Chondrocyte (in vitro differentiated cells): ENCODE results near the gene TMEM63A. TPM values are rescaled to one million over a fixed set of nuclear protein-coding genes. Genes with fewer than 3 reads are reported as not detected.

Experiments
- DNase-seq: peaks from one replicate; pipeline ENCODE4 v3.0.0; 2021; ENCODE audit warnings: mixed read lengths, low spot score
- H3K27ac Mint-ChIP-seq: one replicate; pipeline ENCODE4 v1.8.0; 2021; ENCODE audit warnings: mild to moderate bottlenecking, moderate library complexity, mixed read lengths; ENCODE audit not compliant: unreplicated experiment
- H3K27me3 Mint-ChIP-seq: 2 replicates; pipeline ENCODE4 v1.8.0; 2021; ENCODE audit warnings: low read depth, mixed read lengths
- H3K36me3 Mint-ChIP-seq: 2 replicates; pipeline ENCODE4 v1.8.0; 2021; ENCODE audit warnings: low read depth, mixed read lengths
- H3K4me1 Mint-ChIP-seq: 2 replicates; pipeline ENCODE4 v1.8.0; 2021; ENCODE audit warnings: low read depth, mild to moderate bottlenecking, mixed read lengths
- H3K4me3 Mint-ChIP-seq: one replicate; pipeline ENCODE4 v1.8.0; 2021; ENCODE audit warnings: mild to moderate bottlenecking, moderate library complexity, mixed read lengths; ENCODE audit not compliant: unreplicated experiment
- H3K9me3 Mint-ChIP-seq: 2 replicates; pipeline ENCODE4 v1.8.0; 2021; ENCODE audit warnings: low read depth, mixed read lengths
- CTCF ChIP-seq: fragments of 200-600 bp; sonication (generic); IDR thresholded peaks from 2 replicates; pipeline ENCODE4 v1.5.0; 2021; ENCODE audit warnings: antibody characterized with exemption, mild to moderate bottlenecking, moderate library complexity
- total RNA-seq: library from RNA; stranded (reverse); gene quantifications from 3 replicates; pipeline ENCODE4 v1.2.1, GENCODE V29; 2021

The TMEM63A gene
- total RNA-seq, 1 donor from 2014 or later = 50.3 TPM

GRCh38 chr1:225860876-225861441, 21.2 kb downstream of the TMEM63A start:
- peaks cover 10% of the 10 kb centered on the region for H3K4me1 Mint-ChIP-seq
- no peaks in the 10 kb centered on the region for H3K27me3 Mint-ChIP-seq
- TF ChIP-seq CTCF = no peak
- DNase-seq = no peak
- no peak overlapping the region for H3K4me3 Mint-ChIP-seq
- H3K36me3 Mint-ChIP-seq = peaks cover 28% of the 10 kb centered on the region
- no peaks in the 10 kb centered on the region for H3K9me3 Mint-ChIP-seq
- H3K27ac Mint-ChIP-seq = no peak overlapping the region

- Mint-ChIP-seq H3K27ac (no peak overlapping the region), H3K9me3 (no peaks in the 10 kb centered on the region), H3K36me3 (peaks cover 33% of the 10 kb centered on the region), H3K4me3 (no peak overlapping the region), H3K4me1 (peaks cover 9% of the 10 kb centered on the region), H3K27me3 (no peaks in the 10 kb centered on the region)
- no peak for TF ChIP-seq CTCF
- DNase-seq = no peak
Observed at GRCh38 chr1:225860107-225860506, 22.1 kb downstream of the TMEM63A start.

GRCh38 chr1:225859151-225859550, 23.0 kb downstream of the TMEM63A start:
- no peak overlapping the region for H3K4me3 Mint-ChIP-seq
- H3K4me1 Mint-ChIP-seq = peaks cover 7% of the 10 kb centered on the region
- H3K27me3 Mint-ChIP-seq = no peaks in the 10 kb centered on the region
- TF ChIP-seq CTCF = no peak
- no peaks in the 10 kb centered on the region for H3K9me3 Mint-ChIP-seq
- H3K36me3 Mint-ChIP-seq = peaks cover 38% of the 10 kb centered on the region
- H3K27ac Mint-ChIP-seq = no peak overlapping the region
- DNase-seq = no peak

GRCh38 chr1:225857256-225857655, 24.9 kb downstream of the TMEM63A start:
- Mint-ChIP-seq H3K36me3 (peaks cover 39% of the 10 kb centered on the region), H3K9me3 (no peaks in the 10 kb centered on the region), H3K27ac (no peak overlapping the region), H3K27me3 (no peaks in the 10 kb centered on the region), H3K4me1 (no peaks in the 10 kb centered on the region), H3K4me3 (no peak overlapping the region)
- DNase-seq = no peak
- no peak for TF ChIP-seq CTCF

- no peak for TF ChIP-seq CTCF
- no peaks in the 10 kb centered on the region for H3K27me3 Mint-ChIP-seq
- no peaks in the 10 kb centered on the region for H3K4me1 Mint-ChIP-seq
- no peak for DNase-seq
- H3K27ac Mint-ChIP-seq = no peak overlapping the region
- peaks cover 30% of the 10 kb centered on the region for H3K36me3 Mint-ChIP-seq
- H3K4me3 Mint-ChIP-seq = no peak overlapping the region
- H3K9me3 Mint-ChIP-seq = no peaks in the 10 kb centered on the region
Observed at GRCh38 chr1:225855503-225856300, 26.5 kb downstream of the TMEM63A start.
